ENCODE measurements around the gene CA5A.
"Not testable (repeated sequence)": the region's sequence is repeated elsewhere in the genome, so short reads cannot be mapped to it uniquely, and the experiment has no call there.

CA5A gene

DNA sequence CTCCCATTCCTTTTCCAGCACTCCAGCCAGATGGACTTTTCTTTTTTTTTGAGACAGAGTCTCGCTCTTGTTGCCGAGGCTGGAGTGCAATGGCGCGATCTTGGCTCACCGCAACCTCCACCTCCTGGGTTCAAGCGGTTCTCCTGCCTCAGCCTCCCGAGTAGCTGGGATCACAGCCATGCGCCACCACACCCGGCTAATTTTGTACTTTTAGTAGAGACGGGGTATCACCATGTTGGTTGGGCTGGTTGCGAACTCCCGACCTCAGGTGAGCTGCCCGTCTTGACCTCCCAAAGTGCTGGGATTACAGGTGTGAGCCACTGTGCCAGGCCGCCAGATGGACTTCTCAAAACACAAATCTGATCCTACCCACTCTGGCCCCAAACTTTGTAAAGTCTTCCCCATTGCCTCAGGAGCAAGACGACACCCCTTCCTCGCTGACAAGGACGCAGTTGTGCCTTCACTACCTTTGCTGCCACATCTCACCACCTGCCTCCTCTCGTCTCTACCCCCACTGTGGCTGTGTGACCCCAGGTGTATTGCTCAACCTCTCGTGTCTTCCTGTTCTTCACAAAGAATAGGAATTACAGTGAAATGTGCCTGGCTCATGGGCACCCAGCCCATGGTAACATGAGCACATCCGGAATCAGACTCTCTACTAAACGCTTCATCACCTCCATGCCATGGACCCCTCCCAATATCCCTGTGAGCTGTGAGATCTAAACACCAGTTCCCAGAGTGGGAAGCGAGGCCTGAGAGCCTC is 11.2 kb upstream of the CA5A start:
- DNase-seq (ENCODE audit: low read depth): no peak
- no peak overlapping the region for H3K4me3 ChIP-seq (ENCODE audit: control insufficient read depth, low read depth, low read length)
- TF ChIP-seq, protein P1, sequence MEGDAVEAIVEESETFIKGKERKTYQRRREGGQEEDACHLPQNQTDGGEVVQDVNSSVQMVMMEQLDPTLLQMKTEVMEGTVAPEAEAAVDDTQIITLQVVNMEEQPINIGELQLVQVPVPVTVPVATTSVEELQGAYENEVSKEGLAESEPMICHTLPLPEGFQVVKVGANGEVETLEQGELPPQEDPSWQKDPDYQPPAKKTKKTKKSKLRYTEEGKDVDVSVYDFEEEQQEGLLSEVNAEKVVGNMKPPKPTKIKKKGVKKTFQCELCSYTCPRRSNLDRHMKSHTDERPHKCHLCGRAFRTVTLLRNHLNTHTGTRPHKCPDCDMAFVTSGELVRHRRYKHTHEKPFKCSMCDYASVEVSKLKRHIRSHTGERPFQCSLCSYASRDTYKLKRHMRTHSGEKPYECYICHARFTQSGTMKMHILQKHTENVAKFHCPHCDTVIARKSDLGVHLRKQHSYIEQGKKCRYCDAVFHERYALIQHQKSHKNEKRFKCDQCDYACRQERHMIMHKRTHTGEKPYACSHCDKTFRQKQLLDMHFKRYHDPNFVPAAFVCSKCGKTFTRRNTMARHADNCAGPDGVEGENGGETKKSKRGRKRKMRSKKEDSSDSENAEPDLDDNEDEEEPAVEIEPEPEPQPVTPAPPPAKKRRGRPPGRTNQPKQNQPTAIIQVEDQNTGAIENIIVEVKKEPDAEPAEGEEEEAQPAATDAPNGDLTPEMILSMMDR (IDR thresholded peaks at IDR 0.05; ENCODE audit: control insufficient read depth, insufficient read depth, low read depth, low read length, missing control alignments): no peak

DNA sequence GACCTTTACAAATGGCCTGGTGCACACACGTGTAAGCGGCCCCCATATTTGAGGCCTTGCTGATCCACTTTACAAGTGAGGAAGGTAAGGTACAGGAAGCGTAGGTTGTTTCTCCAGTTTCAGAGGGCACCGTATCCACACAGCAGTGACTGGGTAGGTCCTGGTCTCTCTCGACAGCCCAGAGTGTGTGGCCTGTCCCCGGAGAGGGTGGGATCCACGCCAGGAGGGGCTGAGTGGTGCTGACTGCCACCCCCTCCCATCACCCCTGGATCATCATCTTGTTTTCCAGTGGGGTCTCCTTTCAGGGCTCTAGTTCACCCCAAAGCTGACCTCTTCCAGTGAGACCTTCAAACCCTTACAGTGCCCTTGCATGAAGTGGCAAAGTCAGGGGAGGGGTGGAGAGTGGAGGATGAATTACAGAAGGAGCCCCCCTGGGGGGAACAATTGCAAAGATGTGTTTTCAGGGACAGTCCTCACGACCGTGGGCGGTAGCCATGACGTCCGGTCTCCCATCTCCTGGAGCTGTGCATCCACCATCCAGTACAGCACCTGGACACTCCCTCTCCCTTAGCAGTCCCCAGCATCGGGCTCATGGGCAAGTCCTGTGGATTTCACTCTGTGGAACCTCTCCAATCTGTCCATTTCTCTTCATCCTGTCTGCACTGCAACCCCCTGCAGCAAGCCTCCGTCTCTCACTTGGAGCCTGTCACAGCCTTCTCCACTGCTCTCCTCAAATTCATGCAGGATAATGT is 10.4 kb upstream of the CA5A start:
- TF ChIP-seq, protein P1 (IDR thresholded peaks at IDR 0.05; ENCODE audit: control insufficient read depth, insufficient read depth, low read depth, low read length, missing control alignments): no peak
- H3K4me3 ChIP-seq (ENCODE audit: control insufficient read depth, low read depth, low read length): no peak overlapping the region
- DNase-seq (ENCODE audit: low read depth): no peak

DNA sequence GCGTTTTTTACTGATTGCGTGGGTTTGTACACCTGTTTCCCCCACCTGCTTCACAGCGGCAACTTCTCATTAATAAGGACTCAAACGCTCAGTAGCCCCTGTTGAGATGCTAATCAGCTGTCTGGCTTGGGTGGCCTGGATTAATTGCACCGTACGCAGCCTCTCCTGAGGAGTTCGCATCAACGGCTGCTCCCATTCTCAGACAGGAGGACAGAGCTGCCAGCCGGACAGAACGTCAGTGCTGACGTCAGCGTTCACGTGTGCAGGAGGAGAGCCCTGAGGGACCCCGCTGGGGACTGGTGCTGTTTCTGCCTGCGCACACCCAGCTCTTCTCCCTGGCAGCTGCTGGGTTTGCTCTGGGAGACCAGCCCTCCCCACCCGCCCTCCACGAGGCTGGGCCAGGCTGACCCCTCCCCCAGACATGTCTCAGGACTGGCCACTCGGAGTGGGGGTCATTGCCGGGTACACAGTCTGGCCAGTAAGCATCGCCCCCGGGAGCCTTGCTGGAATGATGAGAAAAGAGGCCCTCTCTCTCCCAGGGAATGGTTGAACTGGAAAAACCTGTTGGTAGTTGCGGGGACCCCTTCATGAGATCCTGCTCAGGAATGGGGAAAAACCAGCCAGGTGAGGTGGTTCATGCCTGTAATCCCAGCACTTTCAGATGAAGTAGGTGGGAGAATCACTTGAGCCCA is 9.2 kb upstream of the CA5A start:
- TF ChIP-seq, protein P1 (IDR thresholded peaks at IDR 0.05; ENCODE audit: control insufficient read depth, insufficient read depth, low read depth, low read length, missing control alignments): no peak
- no peak for DNase-seq (ENCODE audit: low read depth)
- H3K4me3 ChIP-seq (ENCODE audit: control insufficient read depth, low read depth, low read length): no peak overlapping the region

DNA sequence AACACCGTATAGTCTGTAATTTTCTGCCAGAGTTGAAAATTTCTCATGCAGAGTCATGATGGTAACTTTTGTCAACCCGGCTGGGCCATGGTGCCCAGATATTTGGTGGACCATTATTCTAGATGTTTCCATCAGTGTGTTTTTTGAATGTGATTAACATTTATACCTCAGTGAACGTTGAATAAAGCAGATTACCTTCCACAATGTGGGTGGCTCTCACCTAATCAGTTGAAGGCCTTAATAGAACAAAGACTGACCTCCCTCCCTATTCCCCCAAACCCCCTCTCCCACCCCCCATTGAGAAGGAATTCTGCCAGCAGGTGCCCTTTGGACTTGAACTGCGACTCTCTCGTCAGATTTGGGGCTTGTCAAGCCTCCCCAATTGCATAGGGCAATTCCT is 6.4 kb upstream of the CA5A start:
- no peak for DNase-seq (ENCODE audit: low read depth)
- H3K4me3 ChIP-seq (ENCODE audit: control insufficient read depth, low read depth, low read length): no peak overlapping the region
- TF ChIP-seq, protein P1 (IDR thresholded peaks at IDR 0.05; ENCODE audit: control insufficient read depth, insufficient read depth, low read depth, low read length, missing control alignments): no peak

DNA sequence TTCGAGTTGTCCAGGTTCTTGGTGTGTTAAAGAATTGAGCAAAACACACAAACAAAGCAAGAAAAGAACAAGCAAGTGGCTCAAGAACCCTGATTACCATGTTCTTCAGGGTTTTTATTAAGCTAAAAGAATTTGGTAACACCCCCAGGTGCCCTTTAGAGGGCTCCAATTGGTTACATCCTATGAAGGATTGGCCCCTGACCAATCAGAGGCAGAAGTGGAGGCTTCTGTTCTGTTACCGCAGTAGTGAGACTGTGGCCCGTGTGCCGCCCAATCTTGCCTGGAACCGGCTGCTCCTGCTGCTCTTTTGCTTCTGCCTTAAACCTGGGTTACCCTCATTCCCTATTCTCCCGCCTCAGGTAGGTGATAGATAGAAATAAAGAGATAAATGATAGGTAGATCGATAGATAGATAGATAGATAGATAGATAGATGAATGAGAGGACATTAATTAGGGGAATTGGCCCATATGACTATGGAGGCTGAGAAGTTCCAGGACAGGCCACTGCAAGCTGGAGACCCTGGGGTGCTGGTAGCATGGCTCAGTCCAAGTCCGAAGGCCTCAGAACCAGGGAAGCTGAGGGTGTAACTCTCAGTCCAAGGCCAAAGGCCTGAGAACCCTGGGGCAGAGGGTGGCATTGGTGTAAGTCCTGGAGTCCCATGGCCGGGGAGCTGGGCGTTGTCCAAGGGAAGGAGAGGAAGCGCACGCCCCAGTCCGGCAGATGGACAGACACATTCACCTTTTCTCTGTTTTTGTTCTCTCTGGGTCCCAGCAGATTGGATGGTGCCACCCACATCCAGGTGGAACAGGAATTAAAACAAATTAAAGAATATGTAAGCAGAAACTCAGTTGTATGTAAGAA is 3.5 kb upstream of the CA5A start:
- no peak overlapping the region for H3K4me3 ChIP-seq (ENCODE audit: control insufficient read depth, low read depth, low read length)
- TF ChIP-seq, protein P1 (IDR thresholded peaks at IDR 0.05; ENCODE audit: control insufficient read depth, insufficient read depth, low read depth, low read length, missing control alignments): no peak
- DNase-seq (ENCODE audit: low read depth): no peak

DNA sequence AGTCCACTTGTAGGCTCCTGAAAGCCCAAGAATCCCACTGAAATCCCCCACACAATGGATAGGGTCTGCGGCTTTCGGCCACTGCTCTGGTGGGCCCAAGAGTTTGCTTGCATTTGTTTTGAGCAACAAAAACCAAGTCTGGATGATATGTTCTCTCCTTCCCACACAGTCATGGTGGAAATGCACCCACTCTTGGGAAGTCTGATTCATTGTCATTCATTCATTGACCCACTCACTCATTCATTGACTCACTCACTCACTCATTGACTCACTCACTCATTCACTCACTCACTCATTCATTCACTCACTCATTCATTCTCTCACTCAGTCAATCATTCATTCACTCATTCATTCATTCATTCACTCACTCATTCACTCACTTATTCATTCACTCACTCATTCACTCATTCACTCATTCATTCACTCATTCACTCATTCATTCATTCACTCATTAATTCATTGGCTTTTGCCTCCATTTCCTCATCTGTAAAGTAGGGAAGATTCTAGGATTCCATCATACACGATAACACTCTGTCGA is 2.2 kb upstream of the CA5A start:
- TF ChIP-seq, protein P1 (IDR thresholded peaks at IDR 0.05; ENCODE audit: control insufficient read depth, insufficient read depth, low read depth, low read length, missing control alignments): no peak
- H3K4me3 ChIP-seq (ENCODE audit: control insufficient read depth, low read depth, low read length): no peak overlapping the region
- no peak for DNase-seq (ENCODE audit: low read depth)

DNA sequence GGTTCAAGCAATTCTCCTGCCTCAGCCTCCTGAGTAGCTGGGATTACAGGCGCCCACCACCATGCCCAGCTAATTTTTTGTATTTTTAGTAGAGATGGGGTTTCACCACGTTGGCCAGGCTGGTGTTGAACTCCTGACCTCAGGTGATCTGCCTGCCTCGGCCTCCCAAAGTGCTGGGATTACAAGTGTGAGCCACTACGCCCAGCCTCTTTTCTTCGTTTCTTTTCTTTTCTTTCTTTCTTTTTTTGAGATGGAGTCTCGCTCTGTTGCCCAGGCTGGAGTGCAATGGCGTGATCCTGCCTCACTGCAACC is 858 bp upstream of the CA5A start:
- H3K4me3 ChIP-seq (ENCODE audit: control insufficient read depth, low read depth, low read length); DNase-seq (ENCODE audit: low read depth): not testable (repeated sequence)

DNA sequence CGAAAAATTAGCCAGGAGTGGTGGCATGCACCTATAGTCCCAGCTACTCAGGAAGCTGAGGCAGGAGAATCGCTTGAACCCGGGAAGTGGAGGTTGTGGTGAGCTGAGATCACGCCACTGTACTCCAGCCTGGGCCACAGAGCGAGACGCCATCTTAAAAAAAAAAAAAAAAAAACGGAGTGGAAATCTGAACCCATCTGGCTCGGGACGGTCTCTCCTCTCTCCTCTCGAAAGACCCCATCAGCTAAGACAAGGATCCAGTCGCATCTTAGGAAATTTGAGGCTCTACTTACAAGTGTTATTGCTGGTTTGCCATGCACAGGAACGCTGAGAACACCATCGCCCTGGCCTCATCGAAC is 334 bp downstream of the CA5A start:
- not testable (repeated sequence) for H3K4me3 ChIP-seq (ENCODE audit: control insufficient read depth, low read depth, low read length); DNase-seq (ENCODE audit: low read depth)

DNA sequence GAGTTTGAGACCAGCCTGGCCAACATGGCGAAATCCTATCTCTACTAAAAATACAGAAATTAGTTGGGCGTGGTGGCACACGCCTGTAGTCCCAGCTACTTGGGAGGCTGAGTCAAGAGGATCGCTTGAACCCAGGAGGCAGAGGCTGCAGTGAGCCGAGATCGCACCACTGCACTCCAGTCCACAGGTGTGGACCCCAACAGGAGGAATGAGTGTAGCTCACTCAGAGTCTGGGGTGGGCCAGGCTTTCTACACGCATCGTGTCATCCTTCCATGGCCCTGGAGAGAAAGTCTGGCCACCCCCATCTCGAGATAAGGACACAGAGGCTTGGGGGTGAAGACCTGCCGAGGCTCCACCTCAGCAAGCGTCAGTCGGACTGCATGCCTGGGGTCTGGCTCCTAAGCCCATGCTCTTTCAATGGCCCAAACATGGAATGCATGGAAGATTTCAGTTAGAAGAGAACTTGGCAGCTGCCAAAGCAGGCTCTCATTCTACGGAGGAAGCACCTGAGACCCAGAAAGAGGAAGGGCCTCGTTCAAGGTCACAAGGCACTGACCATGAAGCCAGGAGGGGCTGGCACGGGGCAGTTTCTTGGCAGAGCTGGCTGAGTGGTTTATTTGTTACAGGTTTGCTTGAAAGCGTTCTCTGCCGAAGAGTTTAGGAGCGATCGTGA is 1.4 kb downstream of the CA5A start:
- not testable (repeated sequence) for DNase-seq (ENCODE audit: low read depth); H3K4me3 ChIP-seq (ENCODE audit: control insufficient read depth, low read depth, low read length)

Measured in AG09309 (cell line).